HG03045 (cell line): ENCODE data around the gene DENND1B.
"Not testable (repeated sequence)": the region's sequence is repeated elsewhere in the genome, so short reads cannot be mapped to it uniquely, and the experiment has no call there.

Source experiments
- ATAC-seq: cut with Tn5 transposase; IDR thresholded peaks from one replicate; pipeline ENCODE4 v1.9.1; 2021; ENCODE audit warnings: mild to moderate bottlenecking, moderate library complexity; ENCODE audit not compliant: unreplicated experiment

DENND1B gene

GRCh38 chr1:197637406-197637805 lies 137.9 kb downstream of the DENND1B start:
- no peak for ATAC-seq

- no peak for ATAC-seq
Observed at GRCh38 chr1:197633447-197634078, 141.7 kb downstream of the DENND1B start.

DNA sequence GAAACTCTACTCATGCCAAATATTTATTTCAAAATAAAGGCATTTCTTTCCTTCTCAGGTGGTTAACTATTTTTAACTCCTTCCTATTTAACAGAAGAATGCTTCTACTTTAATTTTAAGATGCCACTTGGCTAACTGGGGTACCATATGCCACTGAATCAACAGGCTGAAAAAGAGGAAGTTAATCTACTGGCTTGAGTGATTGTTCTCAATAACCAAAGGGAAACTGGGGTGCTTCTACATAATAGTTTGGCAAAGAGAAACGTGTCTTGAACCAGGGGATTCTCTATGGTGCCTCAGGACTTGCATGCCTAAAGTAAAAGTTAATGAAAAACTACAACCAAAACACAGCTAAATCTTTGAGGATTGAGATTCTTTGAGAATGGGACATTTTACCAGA lies 142.6 kb downstream of the DENND1B start:
- ATAC-seq, result no peak

DNA sequence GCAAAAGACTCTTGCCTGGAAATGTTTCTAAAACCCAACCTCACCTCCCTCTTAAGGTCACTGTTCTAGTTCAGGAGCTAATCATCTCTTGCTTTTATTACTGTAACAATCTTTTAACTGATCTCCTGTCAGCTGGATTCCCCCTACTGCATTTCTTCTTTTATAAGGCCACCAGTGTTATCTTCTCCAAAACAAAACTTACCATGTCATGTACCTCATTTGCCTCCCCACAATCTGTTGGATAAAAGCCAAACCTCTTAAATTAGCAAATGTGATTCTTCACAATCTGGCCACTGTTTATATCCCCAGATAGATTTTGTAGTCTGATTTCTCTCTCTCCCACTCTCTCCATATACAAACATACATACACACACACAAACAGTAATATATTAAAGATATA lies 143.3 kb downstream of the DENND1B start:
- no peak for ATAC-seq

DNA sequence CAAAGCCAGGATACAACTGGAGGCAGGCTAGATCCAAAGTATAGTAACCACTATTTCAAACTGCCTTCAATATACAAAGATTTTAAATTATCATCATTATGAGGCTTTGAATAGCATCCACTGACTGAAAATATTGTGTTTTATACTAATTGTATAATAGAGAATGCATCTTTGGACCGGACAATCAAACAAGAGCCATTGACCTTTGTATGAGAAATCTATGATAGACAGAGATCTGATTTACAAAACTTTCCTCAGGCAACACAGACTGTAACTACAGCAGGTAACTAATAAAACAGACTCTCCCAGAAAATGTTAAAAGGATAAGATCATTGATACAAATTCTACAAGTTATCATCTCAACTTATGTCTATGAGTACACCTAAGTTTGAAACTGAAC lies 152.9 kb downstream of the DENND1B start:
- ATAC-seq, result no peak

- no peak for ATAC-seq
Observed at GRCh38 chr1:197621761-197622160, 153.5 kb downstream of the DENND1B start.

GRCh38 chr1:197620714-197621163 lies 154.5 kb downstream of the DENND1B start:
- ATAC-seq, result no peak

- no peak for ATAC-seq
Observed at GRCh38 chr1:197619008-197619640, 156.2 kb downstream of the DENND1B start.

DNA sequence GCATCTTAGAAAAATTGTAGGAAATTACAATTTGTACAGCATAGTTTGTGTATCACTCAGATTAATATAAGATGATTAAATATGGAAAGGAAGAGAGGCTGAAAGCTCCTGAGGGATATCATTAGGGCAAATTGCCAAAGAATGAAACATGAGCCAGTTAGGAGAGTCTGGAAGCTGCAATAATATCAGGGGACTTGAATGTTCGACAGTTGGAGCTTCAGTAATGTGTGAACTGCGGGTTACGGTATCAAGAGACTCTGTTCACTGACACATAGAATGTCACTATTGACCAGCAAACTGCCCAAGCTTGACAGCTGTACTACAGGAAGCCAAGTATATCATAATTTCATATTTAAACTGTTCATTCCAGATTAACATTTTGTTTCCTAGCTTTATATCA lies 157.2 kb downstream of the DENND1B start:
- ATAC-seq, result no peak

GRCh38 chr1:197615693-197616011 lies 159.6 kb downstream of the DENND1B start:
- no peak for ATAC-seq

DNA sequence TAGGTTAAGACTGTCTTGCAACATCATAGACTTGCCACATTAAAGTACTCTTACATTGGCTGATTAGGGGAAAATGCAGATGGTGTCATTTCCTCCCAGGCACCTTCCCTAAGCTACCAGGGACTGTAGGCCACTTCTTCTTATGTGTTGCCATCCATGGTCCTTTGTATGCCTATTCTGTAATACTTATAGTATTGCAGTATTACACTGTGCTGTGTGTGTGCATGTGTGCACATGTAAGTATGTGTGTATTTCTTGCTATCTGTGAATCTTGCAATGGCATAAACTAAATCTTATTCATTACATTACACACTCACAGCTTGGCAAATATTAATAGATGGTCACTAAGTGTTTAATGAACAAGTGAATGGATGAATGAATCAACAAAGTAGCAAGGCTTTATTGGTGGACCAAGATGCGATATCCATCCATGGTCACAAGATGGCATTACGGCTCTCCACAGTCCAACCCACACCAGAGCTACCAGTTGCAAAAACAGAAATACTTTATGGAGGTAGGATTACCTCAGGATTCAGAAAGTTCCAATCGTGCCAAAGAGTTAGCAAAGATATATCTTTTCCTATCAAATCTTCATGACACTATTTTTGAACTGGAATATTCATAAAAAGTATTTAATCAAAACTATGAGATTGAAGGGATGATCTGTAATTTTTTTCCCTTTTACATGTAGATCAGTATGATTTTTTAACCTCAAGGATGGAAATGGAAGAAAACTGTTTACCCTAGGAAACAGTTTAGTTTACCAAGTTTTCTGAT lies 160.2 kb downstream of the DENND1B start:
- ATAC-seq, result peak; percentile 55

DNA sequence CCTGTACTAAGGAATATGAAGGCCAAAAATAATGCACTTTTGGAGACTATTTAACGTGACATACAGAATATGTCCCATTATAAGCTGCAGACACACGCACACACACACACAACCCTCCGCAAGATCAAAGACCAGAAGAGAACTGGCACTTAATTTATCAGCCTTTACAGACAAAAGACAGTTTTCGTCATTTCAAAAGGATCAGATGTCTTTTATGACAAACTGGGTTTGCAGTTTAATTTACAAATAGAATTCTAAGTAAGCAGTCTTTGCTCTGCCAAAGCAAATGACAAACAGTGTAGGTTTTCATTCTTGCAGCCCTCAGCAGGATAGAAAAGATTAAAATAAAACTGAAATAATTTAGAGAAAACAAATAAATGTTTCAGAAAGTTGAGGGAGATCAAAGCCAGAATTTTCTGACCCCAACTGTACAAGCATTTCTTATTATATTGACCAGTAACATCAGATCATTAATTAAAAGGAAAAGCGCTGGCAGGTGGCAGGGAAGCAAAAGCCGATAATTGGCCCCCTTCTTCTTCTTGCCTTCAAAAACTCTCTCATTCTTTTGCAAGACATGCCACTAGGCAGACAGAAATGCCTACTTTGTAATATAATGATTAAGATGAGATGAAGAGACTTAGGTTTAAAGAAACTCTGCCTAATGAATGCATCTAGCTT lies 169.0 kb downstream of the DENND1B start:
- ATAC-seq, result no peak

DNA sequence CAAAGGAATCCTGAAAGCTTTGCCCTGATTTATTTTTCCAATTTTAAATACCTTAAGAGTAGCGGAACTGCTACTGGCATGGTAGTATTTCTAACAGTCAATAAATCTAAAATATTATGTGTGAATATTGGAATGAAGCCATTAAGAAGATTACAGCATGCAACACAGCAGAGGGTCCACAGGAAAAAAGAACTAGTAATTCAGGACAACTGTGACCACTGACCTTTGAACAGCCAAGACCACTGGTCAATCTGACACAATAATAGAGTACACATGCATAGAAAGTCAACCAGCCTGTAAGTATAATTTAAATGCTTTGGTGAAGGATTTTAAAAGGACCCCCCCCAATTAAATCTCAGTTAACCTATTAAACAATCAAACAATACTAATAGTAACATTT lies 171.0 kb downstream of the DENND1B start:
- no peak for ATAC-seq

DNA sequence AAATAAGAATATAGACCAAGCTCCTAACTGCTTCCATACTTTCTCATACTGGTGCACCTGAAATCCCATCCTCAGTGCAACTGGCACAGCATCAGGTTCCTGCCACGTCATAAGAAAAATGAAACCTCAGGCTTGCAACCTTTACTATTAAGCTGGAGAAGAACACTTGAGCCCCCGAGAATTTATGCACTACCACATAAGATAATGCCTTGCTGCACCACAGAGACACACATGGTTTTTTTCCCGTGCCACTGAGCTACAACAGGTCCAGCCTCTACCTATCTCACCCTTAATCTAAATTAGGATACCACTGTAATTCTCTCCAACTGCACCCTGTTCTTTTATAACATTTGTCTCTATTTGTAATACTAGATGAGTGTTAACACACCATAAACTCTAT lies 174.5 kb downstream of the DENND1B start:
- ATAC-seq, result no peak

DNA sequence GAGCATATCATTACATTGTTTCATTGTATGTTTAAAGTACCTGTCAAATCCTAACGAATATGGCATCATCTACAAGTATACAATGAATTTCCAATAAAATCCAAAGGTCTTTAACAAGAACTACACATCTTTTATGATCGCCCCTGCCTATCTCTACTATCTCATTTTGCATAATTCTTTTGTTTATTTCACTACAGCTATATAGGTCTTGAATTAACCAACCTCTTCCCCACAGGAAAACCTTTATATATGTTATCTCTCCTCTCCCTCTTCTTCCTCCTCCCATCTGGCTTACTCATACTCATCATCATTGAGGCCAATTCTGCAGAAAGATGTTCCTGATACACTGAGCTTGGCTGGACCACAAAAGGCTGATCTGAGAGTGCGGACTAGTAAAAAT lies 175.5 kb downstream of the DENND1B start:
- no peak for ATAC-seq

GRCh38 chr1:197598935-197599334 lies 176.3 kb downstream of the DENND1B start:
- no peak for ATAC-seq

DNA sequence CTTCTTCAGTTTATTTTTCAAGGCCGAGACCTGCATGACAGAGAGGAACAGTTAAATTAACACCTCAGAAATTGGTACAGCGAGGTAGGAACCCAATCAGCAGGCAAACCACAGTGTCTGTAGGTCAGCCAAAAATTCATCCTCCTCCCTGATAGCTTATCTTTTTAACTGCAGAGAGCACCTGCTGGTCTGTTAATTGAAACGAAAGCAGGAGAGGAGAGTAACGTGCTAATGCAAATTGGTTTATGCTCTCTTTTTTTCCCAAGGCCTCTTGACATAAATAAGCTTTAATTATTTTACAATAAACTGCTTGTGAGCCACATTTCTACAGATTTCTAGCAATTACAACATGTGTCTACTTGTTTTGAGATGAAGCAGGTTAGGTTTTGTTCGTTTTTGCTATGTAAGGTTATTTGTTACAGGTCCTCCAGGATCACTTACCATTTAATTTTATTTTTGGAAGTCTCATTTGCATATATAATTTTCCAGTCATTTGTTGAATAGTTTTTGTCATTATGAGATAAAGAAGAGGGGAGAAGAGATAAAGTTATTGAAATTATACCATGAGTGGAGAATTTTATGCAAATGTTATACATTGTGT lies 179.9 kb downstream of the DENND1B start:
- ATAC-seq, result no peak

GRCh38 chr1:197590687-197591086 lies 184.6 kb downstream of the DENND1B start:
- no peak for ATAC-seq

GRCh38 chr1:197585809-197586208 lies 189.5 kb downstream of the DENND1B start:
- no peak for ATAC-seq

GRCh38 chr1:197577580-197577979 lies 197.7 kb downstream of the DENND1B start:
- no peak for ATAC-seq

DNA sequence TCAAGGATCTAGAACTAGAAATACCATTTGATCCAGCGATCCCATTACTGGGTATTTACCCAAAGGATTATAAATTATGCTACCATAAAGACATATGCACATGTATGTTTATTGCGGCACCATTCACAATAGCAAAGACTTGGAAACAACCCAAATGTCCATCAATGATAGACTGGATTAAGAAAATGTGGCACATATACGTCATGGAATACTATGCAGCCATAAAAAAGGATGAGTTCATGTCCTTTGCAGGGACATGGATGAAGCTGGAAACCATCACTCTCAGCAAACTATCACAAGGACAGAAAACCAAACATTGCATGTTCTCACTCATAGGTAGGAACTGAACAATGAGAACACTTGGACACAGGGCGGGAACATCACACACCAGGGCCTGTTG lies 199.7 kb downstream of the DENND1B start:
- not testable (repeated sequence) for ATAC-seq
